Stimulated activated CD4-positive, alpha-beta T cell treated with anti-CD3 and anti-CD28 coated beads, Interleukin-2, amount 100 ng/mL, for 24 hours (primary cell): Measurements from ENCODE around the gene PLCB1.
A peak's percentile ranks its signal among the peaks of the same experiment; 100 is the strongest.
"Not testable (repeated sequence)": the region's sequence is repeated elsewhere in the genome, so short reads cannot be mapped to it uniquely, and the experiment has no call there.

ENCODE experiments used
- DNase-seq, 2 donors: peaks; one replicate each; pipeline ENCODE4 v3.0.0-alpha.2; 2020

The PLCB1 gene

GRCh38 chr20:8131598-8132483 is at the start of gene PLCB1:
Gene PLCB1 (plus strand): TSS chr20:8132266. CDS start chr20:8132652, 386 bp downstream.
- peak; percentile 74 to 78 for DNase-seq

- no peak for DNase-seq
These were observed 49.1 kb upstream of the PLCB1 start for GRCh38 chr20:8082989-8083388.

- DNase-seq = no peak
These were observed 42.4 kb upstream of the PLCB1 start for GRCh38 chr20:8089668-8090067.

- DNase-seq = no peak
These were observed 37.6 kb upstream of the PLCB1 start for GRCh38 chr20:8094415-8094818.

GRCh38 chr20:8094850-8095249 is 37.2 kb upstream of the PLCB1 start:
- no peak for DNase-seq

GRCh38 chr20:8095648-8096572 is 36.2 kb upstream of the PLCB1 start:
- DNase-seq = no peak

- DNase-seq = no peak
These were observed 34.8 kb upstream of the PLCB1 start for GRCh38 chr20:8097307-8097706.

GRCh38 chr20:8104252-8104651 is 27.8 kb upstream of the PLCB1 start:
- no peak for DNase-seq

- not testable (repeated sequence) for DNase-seq
These were observed 17.5 kb upstream of the PLCB1 start for GRCh38 chr20:8114612-8115011.

GRCh38 chr20:8115436-8115835 is 16.6 kb upstream of the PLCB1 start:
- DNase-seq = no peak

- DNase-seq = no peak
These were observed 15.8 kb upstream of the PLCB1 start for GRCh38 chr20:8116067-8116811.

- no peak for DNase-seq
These were observed 14.4 kb upstream of the PLCB1 start for GRCh38 chr20:8117636-8118035.

- DNase-seq = no peak
These were observed 14.0 kb upstream of the PLCB1 start for GRCh38 chr20:8118039-8118438.

GRCh38 chr20:8118760-8119159 is 13.3 kb upstream of the PLCB1 start:
- no peak for DNase-seq

GRCh38 chr20:8121666-8122065 is 10.4 kb upstream of the PLCB1 start:
- DNase-seq = no peak

- DNase-seq = no peak
These were observed 7.4 kb upstream of the PLCB1 start for GRCh38 chr20:8124639-8125038.

GRCh38 chr20:8126181-8126580 is 5.9 kb upstream of the PLCB1 start:
- DNase-seq = no peak

- no peak for DNase-seq
These were observed 5.2 kb upstream of the PLCB1 start for GRCh38 chr20:8126841-8127378.

- DNase-seq = no peak
These were observed 4.4 kb upstream of the PLCB1 start for GRCh38 chr20:8127553-8128255.

- DNase-seq = no peak
These were observed 3.6 kb upstream of the PLCB1 start for GRCh38 chr20:8128291-8129060.
